ENCODE data around the gene DNAJB6. TPM values are rescaled to one million over a fixed set of nuclear protein-coding genes. Genes with fewer than 3 reads are reported as not detected.

DNAJB6 gene
- total RNA-seq, 1 experiment from 2014 or later: 124 TPM

DNA sequence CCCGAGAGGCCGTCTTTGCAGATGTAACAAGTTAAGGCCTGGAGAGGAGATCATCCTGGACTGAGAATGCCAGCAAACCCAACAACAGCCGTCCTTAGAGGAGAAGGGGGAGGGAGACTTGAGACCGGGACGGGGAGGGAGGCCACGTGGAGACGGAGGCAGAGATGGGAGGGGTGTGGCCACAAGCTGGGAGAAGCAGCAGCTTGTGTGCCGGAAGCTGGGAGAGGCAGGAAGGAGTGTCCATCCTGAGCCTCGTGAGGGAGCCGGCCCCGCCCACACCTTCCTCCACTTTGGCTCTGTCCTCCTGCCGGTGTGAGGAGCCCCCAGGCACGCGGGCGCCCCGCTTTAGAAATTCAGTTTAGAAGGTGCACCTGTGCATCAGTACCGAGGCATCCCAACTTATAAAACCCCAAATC, 95.7 kb downstream of the DNAJB6 start:
- DNase-seq (ENCODE audit: unreplicated experiment): peak; percentile 42
- H3K36me3 Mint-ChIP-seq (ENCODE audit: insufficient read depth, unreplicated experiment): no peaks in the 10 kb centered on the region
- POLR2A ChIA-PET: no interaction called here
- CTCF ChIA-PET: interaction anchor here (0.5 to 2.0 kb wide), 23 partner anchors 10 to 1700 kb away, joined by 3 to 8 read pairs (median 4); no protein-coding TSS in a partner anchor
- TF ChIP-seq, protein P1, sequence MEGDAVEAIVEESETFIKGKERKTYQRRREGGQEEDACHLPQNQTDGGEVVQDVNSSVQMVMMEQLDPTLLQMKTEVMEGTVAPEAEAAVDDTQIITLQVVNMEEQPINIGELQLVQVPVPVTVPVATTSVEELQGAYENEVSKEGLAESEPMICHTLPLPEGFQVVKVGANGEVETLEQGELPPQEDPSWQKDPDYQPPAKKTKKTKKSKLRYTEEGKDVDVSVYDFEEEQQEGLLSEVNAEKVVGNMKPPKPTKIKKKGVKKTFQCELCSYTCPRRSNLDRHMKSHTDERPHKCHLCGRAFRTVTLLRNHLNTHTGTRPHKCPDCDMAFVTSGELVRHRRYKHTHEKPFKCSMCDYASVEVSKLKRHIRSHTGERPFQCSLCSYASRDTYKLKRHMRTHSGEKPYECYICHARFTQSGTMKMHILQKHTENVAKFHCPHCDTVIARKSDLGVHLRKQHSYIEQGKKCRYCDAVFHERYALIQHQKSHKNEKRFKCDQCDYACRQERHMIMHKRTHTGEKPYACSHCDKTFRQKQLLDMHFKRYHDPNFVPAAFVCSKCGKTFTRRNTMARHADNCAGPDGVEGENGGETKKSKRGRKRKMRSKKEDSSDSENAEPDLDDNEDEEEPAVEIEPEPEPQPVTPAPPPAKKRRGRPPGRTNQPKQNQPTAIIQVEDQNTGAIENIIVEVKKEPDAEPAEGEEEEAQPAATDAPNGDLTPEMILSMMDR (IDR thresholded peaks at IDR 0.05; ENCODE audit: unreplicated experiment): no peak
- H3K27me3 Mint-ChIP-seq (ENCODE audit: insufficient read depth, unreplicated experiment): no peaks in the 10 kb centered on the region
- H3K9me3 Mint-ChIP-seq (ENCODE audit: unreplicated experiment): no peaks in the 10 kb centered on the region
- peak overlapping the region; percentile 50 for H3K4me3 Mint-ChIP-seq (ENCODE audit: unreplicated experiment)
- peaks cover 11% of the 10 kb centered on the region for H3K4me1 Mint-ChIP-seq (ENCODE audit: insufficient read depth, unreplicated experiment)
- H3K27ac Mint-ChIP-seq (ENCODE audit: low read depth, unreplicated experiment): no peak overlapping the region
- BruUV-seq (replicated peaks): no TSS peak
- intact Hi-C loops (cut with micrococcal nuclease): loop anchor here (10.0 kb wide), 1 partner anchor 972 kb away; no protein-coding TSS in a partner anchor

- DNase-seq (ENCODE audit: unreplicated experiment): peak; percentile 41
- no TSS peak for BruUV-seq (replicated peaks)
These were observed 96.3 kb downstream of the DNAJB6 start for GRCh38 chr7:157432957-157433576.

DNA sequence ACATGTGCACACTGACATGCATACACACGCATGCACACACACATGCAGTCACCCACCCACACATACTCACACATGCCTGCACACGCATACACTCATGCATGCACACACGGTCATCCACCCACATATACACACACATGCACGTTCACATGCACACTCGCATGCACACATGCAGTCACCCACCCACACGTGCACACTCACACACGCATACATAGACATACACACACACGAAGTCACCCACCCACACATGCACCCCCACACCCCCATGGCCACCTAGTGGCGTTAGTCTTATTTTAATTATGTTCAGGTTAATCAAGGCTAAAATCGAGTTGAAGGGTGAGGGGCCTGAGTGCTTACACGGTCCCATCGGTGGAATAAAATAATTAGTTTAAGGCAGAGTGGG, 96.8 kb downstream of the DNAJB6 start:
- intact Hi-C loops (cut with micrococcal nuclease): loop anchor here (10.0 kb wide), 1 partner anchor 971 kb away; no protein-coding TSS in a partner anchor
- DNase-seq (ENCODE audit: unreplicated experiment): no peak
- Mint-ChIP-seq H3K36me3 (ENCODE audit: insufficient read depth, unreplicated experiment) (no peaks in the 10 kb centered on the region), H3K27me3 (ENCODE audit: insufficient read depth, unreplicated experiment) (no peaks in the 10 kb centered on the region), H3K9me3 (ENCODE audit: unreplicated experiment) (no peaks in the 10 kb centered on the region), H3K4me3 (ENCODE audit: unreplicated experiment) (no peak overlapping the region), H3K4me1 (ENCODE audit: insufficient read depth, unreplicated experiment) (peaks cover 11% of the 10 kb centered on the region), H3K27ac (ENCODE audit: low read depth, unreplicated experiment) (no peak overlapping the region)
- TF ChIP-seq, protein P1 (IDR thresholded peaks at IDR 0.05; ENCODE audit: unreplicated experiment): no peak
- POLR2A ChIA-PET: no interaction called here
- BruUV-seq (replicated peaks): no TSS peak
- CTCF ChIA-PET: no interaction called here

More at GRCh38 chr7:157432957-157433576, 96.3 kb downstream of the DNAJB6 start:
- H3K36me3 Mint-ChIP-seq (ENCODE audit: insufficient read depth, unreplicated experiment): no peaks in the 10 kb centered on the region
- no peak overlapping the region for H3K27ac Mint-ChIP-seq (ENCODE audit: low read depth, unreplicated experiment)
- H3K4me1 Mint-ChIP-seq (ENCODE audit: insufficient read depth, unreplicated experiment): peaks cover 11% of the 10 kb centered on the region
- POLR2A ChIA-PET: no interaction called here
- H3K9me3 Mint-ChIP-seq (ENCODE audit: unreplicated experiment): no peaks in the 10 kb centered on the region
- intact Hi-C loops (cut with micrococcal nuclease): loop anchor here (10.0 kb wide), 1 partner anchor 972 kb away; no protein-coding TSS in a partner anchor
- H3K4me3 Mint-ChIP-seq (ENCODE audit: unreplicated experiment): peak overlapping the region; percentile 50
- CTCF ChIA-PET: interaction anchor here (0.5 to 2.0 kb wide), 21 partner anchors 11 to 1701 kb away, joined by 3 to 8 read pairs (median 4); no protein-coding TSS in a partner anchor
- no peaks in the 10 kb centered on the region for H3K27me3 Mint-ChIP-seq (ENCODE audit: insufficient read depth, unreplicated experiment)
- TF ChIP-seq, protein P1 (IDR thresholded peaks at IDR 0.05; ENCODE audit: unreplicated experiment): peak; percentile 55

- BruUV-seq (replicated peaks): no TSS peak
- TF ChIP-seq, protein P1 (IDR thresholded peaks at IDR 0.05; ENCODE audit: unreplicated experiment): no peak
- peaks cover 11% of the 10 kb centered on the region for H3K4me1 Mint-ChIP-seq (ENCODE audit: insufficient read depth, unreplicated experiment)
- H3K27me3 Mint-ChIP-seq (ENCODE audit: insufficient read depth, unreplicated experiment): peaks cover 3% of the 10 kb centered on the region
- H3K4me3 Mint-ChIP-seq (ENCODE audit: unreplicated experiment): no peak overlapping the region
- no peaks in the 10 kb centered on the region for H3K36me3 Mint-ChIP-seq (ENCODE audit: insufficient read depth, unreplicated experiment)
- POLR2A ChIA-PET: no interaction called here
- no peak overlapping the region for H3K27ac Mint-ChIP-seq (ENCODE audit: low read depth, unreplicated experiment)
- CTCF ChIA-PET: interaction anchor here (1.1 kb wide), 1 partner anchor 921 kb away, joined by 4 read pairs; no protein-coding TSS in a partner anchor
- intact Hi-C loops (cut with micrococcal nuclease): loop anchor here (10.0 kb wide), 1 partner anchor 971 kb away; no protein-coding TSS in a partner anchor
- H3K9me3 Mint-ChIP-seq (ENCODE audit: unreplicated experiment): peaks cover under 1% of the 10 kb centered on the region
- DNase-seq (ENCODE audit: unreplicated experiment): no peak
These were observed 97.4 kb downstream of the DNAJB6 start for GRCh38 chr7:157434231-157434630.

Measured in MCF 10A (cell line).